ENCODE data around the gene ZC2HC1B.

- TF ChIP-seq CTCF (IDR thresholded peaks at IDR 0.05; ENCODE audit: low read depth, low read length): no peak
- TF ChIP-seq EZH2phosphoT487 (IDR thresholded peaks at IDR 0.05; ENCODE audit: low read depth): no peak
Measured at GRCh38 chr6:143912671-143913070, 48.4 kb downstream of the ZC2HC1B start.

All from OCI-LY3 (cell line).